HT-29 (cell line): Measurements from ENCODE around the gene KCNJ14. TPM values are rescaled to one million over a fixed set of nuclear protein-coding genes. Genes with fewer than 3 reads are reported as not detected.

Experiments used
- DNase-seq: peaks from one replicate; pipeline ENCODE4 v3.0.0-alpha.2; 2015; ENCODE audit warnings: low spot score
- total RNA-seq: library from RNA; depleted of rRNA; stranded (reverse); fragments of >200 nt; shearing (Covaris generic); gene quantifications from 2 replicates; pipeline ENCODE4 v1.2.3, GENCODE V29; 2014; rRNA removed

Gene KCNJ14
- total RNA-seq, 1 experiment from 2014 or later, result 3.6 TPM

GRCh38 chr19:48507911-48508439 lies 52.6 kb downstream of the KCNJ14 start:
- no peak for DNase-seq

DNA sequence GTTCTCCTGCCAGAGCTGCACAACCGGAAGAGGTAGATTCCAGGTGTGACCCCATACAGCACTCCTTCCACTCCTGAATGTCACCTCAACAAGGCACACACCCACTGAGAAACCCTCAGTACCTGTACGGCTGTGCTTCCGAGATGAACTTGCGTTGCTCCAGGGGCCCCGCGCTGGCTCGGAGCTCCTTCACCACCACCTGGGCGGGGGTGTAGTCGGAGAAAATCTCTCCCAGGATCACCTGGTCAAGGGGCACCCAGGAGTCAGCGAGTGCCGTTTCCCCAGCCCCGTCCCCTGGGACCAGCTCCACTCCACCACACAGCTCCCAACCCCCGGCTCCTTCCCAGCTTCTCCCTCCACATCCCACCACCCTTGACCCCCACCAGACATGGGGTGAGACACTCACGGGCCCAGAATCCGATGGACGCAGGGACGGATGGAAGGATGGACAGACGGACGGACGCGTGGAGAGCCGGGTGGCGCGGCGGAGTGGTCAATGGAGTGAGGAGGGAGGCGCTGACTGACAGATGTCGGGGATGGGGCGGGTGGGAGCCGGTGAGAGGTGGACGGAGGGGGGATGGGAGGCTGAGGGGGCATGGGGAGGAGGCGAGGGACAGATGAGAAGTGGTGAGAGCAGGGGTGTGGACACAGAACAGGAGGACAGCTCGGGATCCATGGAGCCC lies 53.5 kb downstream of the KCNJ14 start:
- no peak for DNase-seq

- DNase-seq, result no peak
Observed at GRCh38 chr19:48509467-48510194, 54.3 kb downstream of the KCNJ14 start.

DNA sequence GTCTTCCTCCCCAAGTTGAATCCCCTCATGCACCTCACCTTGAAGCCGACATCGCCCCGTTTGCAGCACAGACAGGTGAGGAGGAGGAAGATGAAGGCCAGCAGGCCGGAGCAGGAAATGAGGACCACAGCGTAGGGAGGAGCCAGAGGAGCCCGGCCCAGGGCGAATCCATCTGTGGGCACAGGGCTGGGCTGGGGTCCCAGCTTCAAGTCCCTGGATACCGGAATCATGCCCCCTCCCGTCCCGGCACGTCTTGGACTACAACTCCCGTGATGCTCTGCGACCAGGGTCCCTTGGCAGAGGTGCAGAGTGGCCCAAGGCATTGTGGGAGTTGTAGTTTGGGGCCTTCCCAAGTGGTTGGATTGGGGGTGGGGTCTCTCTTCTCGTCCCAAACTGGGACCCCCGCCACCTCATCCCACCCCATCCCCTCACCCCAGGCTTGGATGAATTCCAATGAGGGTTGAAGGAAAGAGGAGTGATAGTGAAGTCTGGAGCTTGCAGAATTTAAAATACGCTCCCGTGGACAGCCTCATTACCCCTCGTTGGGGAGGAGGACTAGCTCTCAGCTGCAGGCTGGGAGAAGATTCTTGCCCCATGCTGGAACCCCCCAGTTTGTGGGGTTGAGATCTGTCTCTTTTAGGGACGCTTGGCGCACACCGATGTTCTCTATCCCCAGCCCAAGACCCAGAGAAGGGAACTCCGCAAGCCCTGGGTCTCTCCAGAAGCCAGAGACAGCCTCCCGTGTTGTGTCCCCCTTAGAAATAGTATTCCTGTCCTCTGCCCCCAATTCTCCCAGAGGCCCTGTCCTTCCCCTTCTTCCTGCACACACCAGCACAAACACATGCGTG lies 55.3 kb downstream of the KCNJ14 start:
- DNase-seq, result peak; percentile 78

GRCh38 chr19:48511321-48511731 lies 56.0 kb downstream of the KCNJ14 start:
- no peak for DNase-seq

DNA sequence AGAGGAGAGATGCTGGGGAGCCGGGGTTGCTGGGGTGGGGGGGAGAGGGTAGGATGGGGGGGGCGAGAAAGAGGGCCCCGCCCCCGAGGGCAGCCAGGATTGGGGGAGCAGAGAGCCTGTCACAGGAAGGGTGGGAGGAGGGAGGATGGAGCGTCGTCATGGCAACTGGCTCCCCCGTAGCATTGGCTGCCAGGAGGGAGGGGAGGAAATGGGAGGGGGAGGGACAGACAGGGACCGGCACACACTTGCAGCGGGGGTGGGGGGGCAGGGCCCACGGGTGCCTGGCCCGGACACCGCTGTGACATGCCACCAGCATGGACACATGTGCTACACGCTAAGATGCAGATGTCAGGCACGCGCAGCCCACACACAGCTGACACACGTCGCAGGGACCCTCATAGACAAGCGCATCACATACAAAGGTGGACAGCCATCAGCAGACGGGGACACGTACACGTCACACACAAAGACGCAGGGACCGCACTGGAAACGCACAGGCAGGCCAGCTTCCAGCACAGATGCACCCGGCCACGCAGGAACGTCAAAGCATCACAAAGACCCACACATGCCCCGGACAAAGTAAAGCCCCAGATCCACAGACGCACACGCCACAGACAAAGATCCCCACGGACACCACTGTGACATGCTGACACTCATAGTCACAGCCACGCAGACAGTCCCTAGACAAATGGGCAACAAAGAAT lies 56.6 kb downstream of the KCNJ14 start, which contains the start of gene LMTK3:
Gene LMTK3, minus strand, starts transcription at position 36 of the 704 bp plus-strand sequence. CDS start 259 bp downstream, outside the sequence.
- no peak for DNase-seq

- DNase-seq, result peak; percentile 24
Observed at GRCh38 chr19:48512504-48513288, 57.3 kb downstream of the KCNJ14 start.

DNA sequence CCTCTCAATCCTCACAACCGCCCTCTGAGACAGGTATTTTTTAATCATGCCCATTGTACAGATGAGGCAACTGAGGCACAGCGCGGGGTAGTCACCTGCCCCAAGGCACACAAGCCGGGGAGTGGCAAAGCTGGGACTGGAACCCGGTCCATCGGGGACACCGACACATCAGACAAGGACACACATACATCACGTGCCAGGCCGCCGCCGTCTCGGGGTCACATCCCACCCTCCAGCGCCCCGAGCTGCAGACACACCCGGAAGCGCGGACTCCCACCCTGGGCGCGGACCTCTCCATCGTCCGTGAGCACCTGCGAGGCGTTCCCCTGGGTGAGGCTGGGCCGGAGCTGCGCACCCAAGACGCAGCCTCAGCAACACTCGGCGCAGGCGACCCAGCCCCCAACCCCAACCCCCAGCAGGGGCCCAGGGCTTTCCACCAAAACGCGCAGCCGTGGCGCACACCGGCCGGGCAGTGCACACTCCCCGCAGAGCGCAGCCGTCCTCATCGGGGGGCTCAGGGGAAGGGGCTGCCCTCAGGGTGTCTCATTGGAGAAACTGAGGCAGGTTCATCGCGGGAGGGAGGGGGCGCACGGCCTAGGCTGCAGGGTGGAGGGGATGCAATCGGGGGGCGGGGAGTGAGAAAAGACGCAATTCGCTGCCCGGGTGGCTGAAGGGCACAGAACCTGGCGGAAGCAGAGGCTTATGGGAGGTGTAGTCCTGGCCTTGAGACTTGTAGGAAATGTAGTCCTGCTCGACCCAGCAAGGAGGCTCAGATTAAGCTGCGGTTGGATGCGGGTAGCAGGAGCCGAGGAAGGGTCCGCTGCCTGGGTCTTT lies 58.1 kb downstream of the KCNJ14 start:
- DNase-seq, result peak; percentile 86

DNA sequence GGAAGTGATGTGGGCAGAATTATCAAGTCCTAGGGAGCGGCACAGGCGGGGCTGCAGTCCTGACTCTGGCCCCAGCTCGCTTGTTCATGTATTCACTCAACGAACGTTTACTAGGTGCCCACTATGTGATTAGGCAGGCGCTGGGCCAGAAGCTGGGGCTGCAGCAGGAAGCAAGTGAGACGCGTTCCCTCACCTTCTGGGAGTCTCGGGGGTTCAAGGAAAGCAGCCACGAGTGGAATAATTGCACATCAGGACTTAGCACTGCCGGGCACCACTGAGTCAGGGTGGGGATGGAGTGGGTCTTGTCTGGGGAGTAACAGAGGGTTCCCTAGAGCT lies 58.7 kb downstream of the KCNJ14 start:
- DNase-seq, result no peak

DNA sequence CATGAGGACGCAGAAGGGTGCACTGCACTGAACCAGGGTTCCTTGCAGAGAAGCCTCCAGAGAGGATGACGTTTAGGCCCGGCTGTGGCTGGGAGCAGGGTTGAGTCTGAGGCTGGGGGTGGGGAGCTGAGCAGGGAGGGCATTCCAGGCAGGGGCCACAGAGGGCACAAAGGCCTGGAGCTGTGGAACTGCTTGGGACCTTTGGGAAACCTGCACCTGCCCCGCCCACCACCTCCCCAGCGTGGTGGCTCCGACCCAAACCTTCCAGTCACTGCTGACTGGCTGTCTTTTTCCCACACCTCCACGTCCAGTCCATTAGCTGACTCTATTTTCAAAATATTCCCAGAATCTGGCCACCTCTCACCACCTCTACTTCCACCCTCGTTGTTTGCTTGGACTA lies 61.2 kb downstream of the KCNJ14 start:
- no peak for DNase-seq

Other genes starting within 250 kb of the KCNJ14 start
- gene CARD8, start 199.7 kb upstream of the KCNJ14 start, total RNA-seq, result 7.8 and 8.2 TPM in 2 replicates
- gene ZNF114, start 185.5 kb upstream of the KCNJ14 start, total RNA-seq, result not detected in 2 replicates
- 3.1 TPM in 1 of 2 replicates, not detected in the other for gene EMP3, start 130.0 kb upstream of the KCNJ14 start, total RNA-seq
- gene TMEM143, start 91.6 kb upstream of the KCNJ14 start, total RNA-seq, result 12.7 and 14.7 TPM in 2 replicates
- gene SYNGR4, start 91.2 kb upstream of the KCNJ14 start, total RNA-seq, result 0.34 and 1.2 TPM in 2 replicates
- gene KDELR1, start 64.0 kb upstream of the KCNJ14 start, total RNA-seq, result 150 and 189 TPM in 2 replicates
- gene GRIN2D, start 61.9 kb upstream of the KCNJ14 start, total RNA-seq, result 10.7 and 12.6 TPM in 2 replicates
- 96.1 and 120 TPM in 2 replicates for gene GRWD1, start 9.6 kb upstream of the KCNJ14 start, total RNA-seq
- gene CYTH2, start 13.8 kb downstream of the KCNJ14 start, total RNA-seq, result 145 and 154 TPM in 2 replicates
- gene LMTK3, start 56.3 kb downstream of the KCNJ14 start, total RNA-seq, result 11.4 and 12.2 TPM in 2 replicates
- 48.6 and 55.3 TPM in 2 replicates for gene SULT2B1, start 96.6 kb downstream of the KCNJ14 start, total RNA-seq
- 2.3 and 3.4 TPM in 2 replicates for gene SPACA4, start 151.2 kb downstream of the KCNJ14 start, total RNA-seq
- gene FAM83E, start 159.5 kb downstream of the KCNJ14 start, total RNA-seq, result 15.9 and 18.5 TPM in 2 replicates
- 6,271 and 6,382 TPM in 2 replicates for gene RPL18, start 163.6 kb downstream of the KCNJ14 start, total RNA-seq
- 114 and 115 TPM in 2 replicates for gene SPHK2, start 163.9 kb downstream of the KCNJ14 start, total RNA-seq
- 19.4 and 27.9 TPM in 2 replicates for gene DBP, start 181.8 kb downstream of the KCNJ14 start, total RNA-seq
- gene CA11, start 190.6 kb downstream of the KCNJ14 start, total RNA-seq, result 1.4 and 4.7 TPM in 2 replicates
- not detected in 2 replicates for gene NTN5, start 217.4 kb downstream of the KCNJ14 start, total RNA-seq
- 14.3 and 21.0 TPM in 2 replicates for gene FUT2, start 240.4 kb downstream of the KCNJ14 start, total RNA-seq